Upper lobe of left lung (tissue), 6 donors: ENCODE measurements around the gene PCCA. TPM values are rescaled to one million over a fixed set of nuclear protein-coding genes. Genes with fewer than 3 reads are reported as not detected.
A peak's percentile ranks its signal among the peaks of the same experiment; 100 is the strongest.
"Not testable (repeated sequence)": the region's sequence is repeated elsewhere in the genome, so short reads cannot be mapped to it uniquely, and the experiment has no call there.

Source experiments
- ATAC-seq, 2 donors: fragments of 200-7000 bp; cut with Tn5 transposase; one replicate each; pipeline ENCODE4 v1.9.1; 2022; ENCODE audit warnings: mild to moderate bottlenecking in 2 of 2, moderate library complexity in 2 of 2; ENCODE audit not compliant: low FRiP score in 2 of 2
- DNase-seq, 2 donors: peaks; one replicate each; pipeline ENCODE4 v3.0.0-alpha.2; 2019 to 2020
- H3K27ac ChIP-seq, 4 donors: fragments of 200-600 bp; sonication (generic); one replicate each; pipeline ENCODE4 v1.5.1; 2016 to 2019
- H3K27me3 ChIP-seq, 4 donors: fragments of 200-600 bp; sonication (generic); one replicate each; pipeline ENCODE4 v1.5.1; 2017 to 2019
- H3K36me3 ChIP-seq, 4 donors: fragments of 200-600 bp; sonication (generic); one replicate each; pipeline ENCODE4 v1.5.1; 2016 to 2019
- H3K4me1 ChIP-seq, 4 donors: fragments of 200-600 bp; sonication (generic); one replicate each; pipeline ENCODE4 v1.5.1; 2018 to 2019
- H3K4me3 ChIP-seq, 4 donors: fragments of 200-600 bp; sonication (generic); one replicate each; pipeline ENCODE4 v1.5.1; 2017 to 2019; ENCODE audit warnings: mild to moderate bottlenecking in 2 of 4, moderate library complexity in 1 of 4
- H3K9me3 ChIP-seq, 4 donors: fragments of 200-600 bp; sonication (generic); one replicate each; pipeline ENCODE4 v1.5.1; 2018 to 2019
- EP300 ChIP-seq, 4 donors: sonication (generic); formaldehyde crosslinking; IDR thresholded peaks; one replicate each; pipeline ENCODE4 v1.5.1; 2017; ENCODE audit warnings: antibody characterized with exemption in 4 of 4, control low read depth in 2 of 4
- POLR2A ChIP-seq, 4 donors: fragments of 450-650 bp; IDR thresholded peaks; one replicate each; pipeline ENCODE4 v1.5.1; 2016 to 2017; ENCODE audit warnings: antibody characterized with exemption in 4 of 4, mild to moderate bottlenecking in 2 of 4
- POLR2AphosphoS5 ChIP-seq, 2 donors: sonication (generic); formaldehyde crosslinking; IDR thresholded peaks; one replicate each; pipeline ENCODE4 v1.5.1; 2017; ENCODE audit warnings: antibody characterized with exemption in 2 of 2
- WGBS, 2 donors: methylation state at CpG; one replicate each; pipeline ENCODE4 v1.1.5; 2017 to 2018; 5-methylcytosine and 5-hydroxymethylcytosine counted together
- total RNA-seq, 6 donors: library from RNA; depleted of rRNA in 4 of 6; stranded (reverse); fragments of >200 nt in 4 of 6; gene quantifications; one replicate each; pipeline versions ENCODE4 v1.1.0 to v1.2.1, GENCODE V29; 2016 to 2021
- TF ChIP-seq, protein P1 (sequence below), 6 experiments: fragments of 450-650 bp in 4 of 6; fragments of 200-600 bp in 2 of 6; sonication (generic) in 2 of 6; IDR thresholded peaks; one replicate each; pipeline ENCODE4 v1.5.1; 2016 to 2019; ENCODE audit warnings: antibody characterized with exemption in 6 of 6
- donor health status: DM: no; HTN: no; CAD: no; lungs with moderate emphysema.
- donor health status: DM: no; HTN: yes; CAD: no; lungs with severe emphysema.

The PCCA gene
- total RNA-seq, 6 donors from 2014 or later: 23.1 to 43.4 (median 30.0) TPM

DNA sequence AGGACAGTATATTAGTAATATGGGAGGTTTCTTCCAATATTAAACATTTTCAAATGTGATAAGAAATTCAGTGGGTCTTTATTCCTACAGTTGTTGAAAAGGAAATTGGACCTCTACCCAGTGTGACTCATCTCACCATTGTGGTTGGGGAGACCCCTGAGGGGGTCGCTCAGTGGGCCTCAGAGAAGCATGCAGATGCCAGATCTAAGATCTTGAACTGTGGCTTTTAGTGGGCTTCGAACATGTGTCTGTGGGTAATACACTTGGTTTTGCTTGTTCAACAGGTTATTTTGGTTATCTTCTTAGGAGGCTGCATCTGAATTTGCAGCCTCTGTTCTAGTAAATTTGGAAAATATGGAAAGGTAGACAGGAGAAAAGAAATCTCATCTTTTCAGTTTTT, 132.3 kb downstream of the PCCA start:
- Histone ChIP-seq H3K36me3 (peaks cover 0 to 4% (median 0%) of the 10 kb centered on the region in 4 donors), H3K27ac (no peak overlapping the region), H3K4me1 (peaks cover 0 to 3% (median 0%) of the 10 kb centered on the region in 4 donors), H3K9me3 (no peaks in the 10 kb centered on the region), H3K4me3 (no peak overlapping the region), H3K27me3 (no peaks in the 10 kb centered on the region)
- ATAC-seq: no peak
- 81 to 90% methylated on average over 2 of the region's 2 CpGs for WGBS, 2 donors
- TF ChIP-seq POLR2AphosphoS5 (IDR thresholded peaks at IDR 0.05): no peak
- TF ChIP-seq, protein P1, sequence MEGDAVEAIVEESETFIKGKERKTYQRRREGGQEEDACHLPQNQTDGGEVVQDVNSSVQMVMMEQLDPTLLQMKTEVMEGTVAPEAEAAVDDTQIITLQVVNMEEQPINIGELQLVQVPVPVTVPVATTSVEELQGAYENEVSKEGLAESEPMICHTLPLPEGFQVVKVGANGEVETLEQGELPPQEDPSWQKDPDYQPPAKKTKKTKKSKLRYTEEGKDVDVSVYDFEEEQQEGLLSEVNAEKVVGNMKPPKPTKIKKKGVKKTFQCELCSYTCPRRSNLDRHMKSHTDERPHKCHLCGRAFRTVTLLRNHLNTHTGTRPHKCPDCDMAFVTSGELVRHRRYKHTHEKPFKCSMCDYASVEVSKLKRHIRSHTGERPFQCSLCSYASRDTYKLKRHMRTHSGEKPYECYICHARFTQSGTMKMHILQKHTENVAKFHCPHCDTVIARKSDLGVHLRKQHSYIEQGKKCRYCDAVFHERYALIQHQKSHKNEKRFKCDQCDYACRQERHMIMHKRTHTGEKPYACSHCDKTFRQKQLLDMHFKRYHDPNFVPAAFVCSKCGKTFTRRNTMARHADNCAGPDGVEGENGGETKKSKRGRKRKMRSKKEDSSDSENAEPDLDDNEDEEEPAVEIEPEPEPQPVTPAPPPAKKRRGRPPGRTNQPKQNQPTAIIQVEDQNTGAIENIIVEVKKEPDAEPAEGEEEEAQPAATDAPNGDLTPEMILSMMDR (IDR thresholded peaks at IDR 0.05): no peak
- TF ChIP-seq POLR2A (IDR thresholded peaks at IDR 0.05): no peak
- no peak for DNase-seq

DNA sequence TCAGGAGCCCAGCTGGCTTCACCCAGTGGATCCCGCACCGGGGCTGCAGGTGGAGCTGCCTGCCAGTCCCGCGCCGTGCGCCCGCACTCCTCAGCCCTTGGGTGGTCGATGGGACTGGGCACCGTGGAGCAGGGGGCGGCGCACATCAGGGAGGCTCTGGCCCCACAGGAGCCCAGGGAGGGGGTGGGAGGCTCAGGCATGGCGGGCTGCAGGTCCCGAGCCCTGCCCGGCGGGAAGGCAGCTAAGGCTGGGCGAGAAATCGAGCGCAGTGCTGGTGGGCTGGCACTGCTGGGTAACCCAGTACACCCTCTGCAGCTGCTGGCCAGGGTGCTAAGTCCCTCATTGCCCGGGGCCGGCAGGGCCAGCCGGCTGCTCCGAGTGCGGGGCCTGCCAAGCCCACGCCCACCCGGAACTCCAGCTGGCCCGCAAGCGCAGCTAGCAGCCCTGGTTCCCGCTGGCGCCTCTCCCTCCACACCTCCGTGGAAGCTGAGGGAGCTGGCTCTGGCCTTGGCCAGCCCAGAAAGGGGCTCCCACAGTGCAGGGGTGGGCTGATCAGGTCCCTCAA, 135.2 kb downstream of the PCCA start:
- ATAC-seq, H3K4me1 ChIP-seq, H3K27ac ChIP-seq, H3K4me3 ChIP-seq, H3K36me3 ChIP-seq, H3K9me3 ChIP-seq, H3K27me3 ChIP-seq: not testable (repeated sequence)
- 99 to 100% methylated on average over 4 to 23 of the region's 30 CpGs for WGBS, 2 donors
- peak in 1 of 2 donors; percentile 66 for DNase-seq

DNA sequence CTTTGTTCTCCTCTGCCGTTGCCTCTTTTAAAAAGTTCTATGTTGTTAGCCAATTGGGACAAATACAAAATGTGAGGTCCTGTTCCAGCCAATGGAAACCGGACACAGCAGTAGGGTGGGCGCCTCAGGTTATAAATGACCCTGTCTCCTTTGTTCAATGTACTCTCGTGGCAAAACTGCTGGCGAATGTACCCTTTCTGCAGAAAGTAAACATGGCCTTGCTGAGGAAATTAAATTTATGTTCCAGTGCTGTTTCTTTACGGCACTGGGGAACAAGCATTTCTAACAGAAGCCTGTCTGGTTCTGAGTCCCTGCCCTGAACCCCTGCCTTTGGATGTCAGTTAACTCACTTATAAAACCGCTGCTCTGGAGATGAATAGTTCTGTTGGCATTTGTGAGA, 140.7 kb downstream of the PCCA start:
- DNase-seq: no peak
- Histone ChIP-seq H3K4me1 (peaks cover 7 to 12% (median 10%) of the 10 kb centered on the region in 4 donors), H3K36me3 (no peaks in the 10 kb centered on the region), H3K4me3 (no peak overlapping the region), H3K27ac (no peak overlapping the region), H3K9me3 (no peaks in the 10 kb centered on the region), H3K27me3 (no peaks in the 10 kb centered on the region)
- 84 to 86% methylated on average over 7 of the region's 7 CpGs for WGBS, 2 donors
- TF ChIP-seq EP300 (IDR thresholded peaks at IDR 0.05): no peak
- TF ChIP-seq, protein P1 (IDR thresholded peaks at IDR 0.05): no peak
- no peak for TF ChIP-seq POLR2AphosphoS5 (IDR thresholded peaks at IDR 0.05)
- no peak for ATAC-seq

DNA sequence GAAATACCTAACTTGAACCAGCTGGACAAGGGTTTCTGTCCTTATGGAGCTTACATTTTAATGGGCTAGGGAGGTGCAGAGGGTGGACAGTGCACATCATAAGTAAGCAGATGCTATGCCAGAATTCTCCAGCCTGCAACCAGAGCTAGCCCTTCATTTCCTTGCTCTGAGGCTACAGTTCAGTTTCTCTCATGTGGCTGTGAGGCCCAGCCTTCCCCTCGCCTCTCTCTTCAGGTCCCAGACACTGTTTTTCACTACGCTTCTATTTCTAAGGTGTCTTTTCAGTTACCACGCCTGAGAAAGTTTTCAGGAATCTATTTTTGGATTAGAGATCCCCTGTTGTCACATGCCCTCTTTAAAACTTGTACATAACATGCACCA, 141.9 kb downstream of the PCCA start:
- Histone ChIP-seq H3K9me3 (no peaks in the 10 kb centered on the region), H3K36me3 (no peaks in the 10 kb centered on the region), H3K27me3 (no peaks in the 10 kb centered on the region), H3K4me1 (peaks cover 8 to 19% (median 13%) of the 10 kb centered on the region in 4 donors), H3K4me3 (no peak overlapping the region), H3K27ac (no peak overlapping the region)
- DNase-seq: no peak
- no peak for ATAC-seq
- 91 to 94% methylated on average over 3 of the region's 3 CpGs for WGBS, 2 donors
- no peak for TF ChIP-seq POLR2A (IDR thresholded peaks at IDR 0.05)
- TF ChIP-seq, protein P1 (IDR thresholded peaks at IDR 0.05): no peak
- TF ChIP-seq POLR2AphosphoS5 (IDR thresholded peaks at IDR 0.05): no peak
- TF ChIP-seq EP300 (IDR thresholded peaks at IDR 0.05): no peak

DNA sequence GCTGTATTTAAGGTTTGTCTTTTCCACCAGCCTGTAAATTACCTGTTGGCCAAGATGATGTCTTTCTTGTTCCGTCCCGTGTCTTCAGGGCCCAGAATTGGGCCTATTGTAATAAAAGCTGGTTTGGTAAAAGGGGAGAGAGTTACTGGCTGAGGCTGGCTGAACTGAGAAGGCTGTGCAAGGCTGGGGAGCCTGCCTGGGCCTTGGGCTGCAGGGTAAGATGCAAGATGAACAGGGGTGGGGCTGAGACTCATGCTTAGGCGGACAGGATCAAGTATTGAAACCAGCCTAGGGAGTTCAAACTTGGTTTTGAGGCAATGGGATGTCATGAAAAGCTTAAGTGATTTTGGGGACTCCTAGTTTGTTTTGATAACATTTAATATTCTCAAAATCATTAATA, 142.3 kb downstream of the PCCA start:
- no peak overlapping the region for H3K4me3 ChIP-seq
- H3K9me3 ChIP-seq: no peaks in the 10 kb centered on the region
- WGBS, 2 donors: 97 to 100% methylated on average over 3 of the region's 3 CpGs
- TF ChIP-seq EP300 (IDR thresholded peaks at IDR 0.05): no peak
- no peak for TF ChIP-seq POLR2AphosphoS5 (IDR thresholded peaks at IDR 0.05)
- TF ChIP-seq, protein P1 (IDR thresholded peaks at IDR 0.05): no peak
- TF ChIP-seq POLR2A (IDR thresholded peaks at IDR 0.05): no peak
- H3K27ac ChIP-seq: no peak overlapping the region
- H3K4me1 ChIP-seq: peaks cover 8 to 19% (median 12%) of the 10 kb centered on the region in 4 donors
- no peaks in the 10 kb centered on the region for H3K36me3 ChIP-seq
- ATAC-seq: no peak
- DNase-seq: no peak
- no peaks in the 10 kb centered on the region for H3K27me3 ChIP-seq
